SU-DHL-6 (cell line): Measurements from ENCODE around the gene CEP70.

ENCODE experiments used
- EZH2phosphoT487 ChIP-seq: fragments of 200-600 bp; sonication (generic), shearing (Covaris generic); conservative IDR thresholded peaks from 2 replicates; pipeline ENCODE4 v1.6.1; 2018; ENCODE audit warnings: mild to moderate bottlenecking, antibody characterized with exemption, low read length, moderate library complexity, mixed read lengths
- TF ChIP-seq, protein P1 (sequence below): fragments of 200-600 bp; sonication (generic); IDR thresholded peaks from one replicate; pipeline ENCODE4 v1.5.1; 2017; ENCODE audit warnings: antibody characterized with exemption, mild to moderate bottlenecking, low read length, moderate library complexity; ENCODE audit not compliant: insufficient read depth, poor library complexity, severe bottlenecking

DNA sequence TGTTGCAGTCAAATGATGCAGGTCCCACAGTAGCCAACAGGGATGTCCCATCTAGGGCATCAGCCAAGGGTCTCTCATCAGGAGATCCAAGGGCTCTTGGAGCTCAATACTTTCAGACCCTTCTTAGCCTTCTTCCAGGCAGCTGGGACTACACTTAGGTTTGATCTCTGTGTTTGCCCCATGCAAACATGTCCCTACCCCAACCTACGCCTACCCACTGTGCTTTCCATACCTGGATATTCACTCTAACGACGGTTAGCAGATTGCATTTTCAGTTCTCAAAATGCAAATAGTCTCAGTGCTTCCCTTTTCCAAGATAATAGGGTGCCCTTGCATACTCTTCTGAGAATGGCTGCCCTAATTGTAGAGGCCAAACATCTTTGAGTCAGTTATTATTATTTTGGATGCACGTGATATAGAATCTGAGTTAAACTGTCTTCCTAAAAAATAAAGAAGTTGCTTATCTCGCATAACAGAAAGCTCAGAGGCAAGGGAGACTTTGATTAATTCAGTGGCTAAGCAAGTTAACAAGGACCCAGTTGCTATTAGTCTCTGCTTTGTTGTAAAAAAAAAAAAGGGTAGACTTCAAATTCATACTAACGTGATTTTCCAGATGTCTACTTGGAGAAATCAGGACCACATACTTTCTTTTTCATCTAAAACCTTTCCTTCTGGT lies 1.0 kb upstream of the CEP70 start:
- TF ChIP-seq, protein P1, sequence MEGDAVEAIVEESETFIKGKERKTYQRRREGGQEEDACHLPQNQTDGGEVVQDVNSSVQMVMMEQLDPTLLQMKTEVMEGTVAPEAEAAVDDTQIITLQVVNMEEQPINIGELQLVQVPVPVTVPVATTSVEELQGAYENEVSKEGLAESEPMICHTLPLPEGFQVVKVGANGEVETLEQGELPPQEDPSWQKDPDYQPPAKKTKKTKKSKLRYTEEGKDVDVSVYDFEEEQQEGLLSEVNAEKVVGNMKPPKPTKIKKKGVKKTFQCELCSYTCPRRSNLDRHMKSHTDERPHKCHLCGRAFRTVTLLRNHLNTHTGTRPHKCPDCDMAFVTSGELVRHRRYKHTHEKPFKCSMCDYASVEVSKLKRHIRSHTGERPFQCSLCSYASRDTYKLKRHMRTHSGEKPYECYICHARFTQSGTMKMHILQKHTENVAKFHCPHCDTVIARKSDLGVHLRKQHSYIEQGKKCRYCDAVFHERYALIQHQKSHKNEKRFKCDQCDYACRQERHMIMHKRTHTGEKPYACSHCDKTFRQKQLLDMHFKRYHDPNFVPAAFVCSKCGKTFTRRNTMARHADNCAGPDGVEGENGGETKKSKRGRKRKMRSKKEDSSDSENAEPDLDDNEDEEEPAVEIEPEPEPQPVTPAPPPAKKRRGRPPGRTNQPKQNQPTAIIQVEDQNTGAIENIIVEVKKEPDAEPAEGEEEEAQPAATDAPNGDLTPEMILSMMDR = no peak
- no peak for TF ChIP-seq EZH2phosphoT487
